HL-60/S4 treated with phorbol 12-myristate 13-acetate at 8.2 ng/mL for 4 days and 3 days (cell line): Measurements from ENCODE around the gene CARNS1.
"Not testable (repeated sequence)": the region's sequence is repeated elsewhere in the genome, so short reads cannot be mapped to it uniquely, and the experiment has no call there.

Experiments used
- in situ Hi-C: fragments of 300-500 bp; cut with MboI; formaldehyde crosslinking; loops from 2 replicates; pipeline ENCODE4 v1.15.0; 2022; ENCODE audit warnings: low sequenced_read_pairs

Gene CARNS1

GRCh38 chr11:67463680-67464410 lies 48.4 kb downstream of the CARNS1 start:
- in situ Hi-C loops: no loop called here

GRCh38 chr11:67464411-67465188 lies 49.1 kb downstream of the CARNS1 start:
- in situ Hi-C loops: no loop called here

DNA sequence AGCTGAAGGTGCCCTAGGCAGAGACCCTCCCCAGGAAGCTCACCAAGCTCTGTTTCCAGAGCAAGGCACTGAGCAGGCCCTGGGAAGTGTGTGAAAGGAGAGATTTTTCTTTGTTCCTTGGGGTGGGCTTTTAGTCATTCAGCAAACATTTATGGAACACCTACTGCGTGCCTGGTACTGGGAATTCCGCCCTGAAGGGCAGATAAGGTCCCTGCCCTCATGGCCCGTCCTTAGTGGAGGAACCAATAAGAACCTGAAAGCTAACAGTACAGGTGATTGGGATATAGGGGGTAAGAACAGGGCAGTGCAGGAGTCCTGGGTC lies 49.7 kb downstream of the CARNS1 start:
- in situ Hi-C loops: no loop called here

DNA sequence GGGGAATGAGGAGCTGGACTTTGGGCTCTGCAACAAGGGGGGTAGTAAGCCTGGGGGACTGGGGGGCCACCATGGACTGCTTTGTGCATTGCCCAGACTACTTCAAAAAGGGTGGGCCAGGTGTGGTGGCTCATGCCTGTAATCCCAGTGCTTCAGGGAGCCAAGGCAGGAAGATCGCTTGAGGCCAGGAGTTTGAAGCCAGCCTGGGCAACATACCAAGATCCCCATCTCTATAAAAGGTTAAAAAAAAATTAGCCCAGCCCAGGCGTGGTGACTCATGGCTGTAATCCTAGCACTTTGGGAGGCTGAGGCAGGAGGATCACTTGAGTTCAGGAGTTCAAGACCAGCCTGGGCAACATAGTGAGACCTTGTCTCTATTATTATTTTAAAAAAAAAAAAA lies 50.1 kb downstream of the CARNS1 start:
- in situ Hi-C loops: not testable (repeated sequence)

DNA sequence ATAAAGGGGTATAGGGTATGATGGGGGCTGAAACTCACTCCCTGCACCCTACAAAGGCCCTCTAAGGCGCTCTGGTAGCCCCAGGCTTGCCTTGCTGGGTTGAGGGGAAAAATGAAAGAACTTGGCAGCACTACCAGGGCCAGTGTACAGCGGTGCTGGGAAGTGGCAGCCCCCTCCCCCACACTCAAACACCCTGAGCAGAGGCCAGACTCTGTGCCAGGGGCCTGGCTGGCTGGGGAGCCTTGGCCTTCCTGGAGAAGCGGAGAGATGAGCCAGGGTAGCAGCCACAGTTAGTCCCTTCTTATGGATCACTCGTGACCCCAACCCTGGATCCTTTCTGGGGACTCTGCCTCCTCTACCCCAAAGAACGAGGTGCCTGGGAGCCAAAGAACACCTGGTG lies 50.9 kb downstream of the CARNS1 start:
- in situ Hi-C loops: no loop called here

DNA sequence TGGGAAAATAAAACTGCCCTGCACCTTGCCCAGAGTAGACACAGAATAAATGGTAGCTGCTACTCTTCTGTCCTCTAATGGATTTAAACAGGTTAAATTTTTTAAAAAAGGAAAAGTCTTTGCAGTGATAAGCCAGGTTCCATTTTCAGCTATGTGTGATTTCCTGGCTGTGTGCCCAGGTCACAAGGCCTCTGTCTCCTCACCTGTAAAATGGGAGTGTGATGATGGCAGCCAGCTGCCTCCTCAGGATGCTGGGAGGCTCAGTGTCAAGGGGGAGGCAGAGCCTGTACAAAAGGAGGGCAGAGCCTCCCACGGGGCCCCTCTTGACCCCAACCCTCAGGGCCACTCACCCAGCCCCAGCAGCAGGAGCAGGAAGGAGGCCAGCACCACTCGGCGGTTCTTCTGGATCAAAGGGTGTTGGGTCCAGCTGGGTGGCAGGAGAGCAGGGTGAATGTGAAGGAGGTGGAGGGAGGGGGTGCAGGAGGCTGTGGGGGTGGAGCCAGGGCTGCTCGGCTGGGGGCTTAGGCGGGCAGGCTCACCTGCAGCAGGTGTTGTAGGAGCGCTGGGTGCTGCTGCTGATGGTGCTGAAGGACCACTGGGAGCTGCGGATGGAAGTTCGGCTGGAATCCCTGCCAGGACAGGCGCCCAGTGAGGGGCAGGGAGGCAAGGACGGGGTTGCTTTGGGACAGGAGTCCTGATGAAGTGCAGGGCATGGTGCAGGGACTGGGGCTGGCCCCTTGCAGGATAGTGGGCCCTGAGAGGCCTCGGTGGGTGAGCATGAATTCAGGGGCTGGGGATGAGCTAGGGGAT lies 51.7 kb downstream of the CARNS1 start:
- in situ Hi-C loops: no loop called here

DNA sequence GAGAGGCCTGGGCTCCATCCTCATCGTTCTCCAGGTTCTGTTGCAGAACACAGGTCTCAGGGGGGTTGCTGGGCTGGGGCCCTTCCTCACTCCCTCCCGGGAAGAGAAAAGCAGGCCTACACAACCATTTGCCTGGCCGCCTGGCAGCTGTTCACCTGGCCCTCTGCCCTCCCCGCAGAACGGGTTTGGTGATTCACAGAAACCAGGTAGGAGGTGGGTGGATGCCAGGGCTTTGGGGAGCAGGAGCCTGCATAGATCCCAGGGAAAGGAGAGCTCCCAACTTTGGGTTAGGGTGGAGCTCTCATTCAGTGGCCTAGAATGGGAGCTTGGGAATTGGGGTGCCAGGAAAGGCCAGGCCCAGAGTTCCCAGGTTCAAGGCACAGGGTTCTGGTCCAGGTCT lies 52.6 kb downstream of the CARNS1 start:
- in situ Hi-C loops: no loop called here

GRCh38 chr11:67468456-67468758 lies 52.9 kb downstream of the CARNS1 start:
- in situ Hi-C loops: no loop called here

DNA sequence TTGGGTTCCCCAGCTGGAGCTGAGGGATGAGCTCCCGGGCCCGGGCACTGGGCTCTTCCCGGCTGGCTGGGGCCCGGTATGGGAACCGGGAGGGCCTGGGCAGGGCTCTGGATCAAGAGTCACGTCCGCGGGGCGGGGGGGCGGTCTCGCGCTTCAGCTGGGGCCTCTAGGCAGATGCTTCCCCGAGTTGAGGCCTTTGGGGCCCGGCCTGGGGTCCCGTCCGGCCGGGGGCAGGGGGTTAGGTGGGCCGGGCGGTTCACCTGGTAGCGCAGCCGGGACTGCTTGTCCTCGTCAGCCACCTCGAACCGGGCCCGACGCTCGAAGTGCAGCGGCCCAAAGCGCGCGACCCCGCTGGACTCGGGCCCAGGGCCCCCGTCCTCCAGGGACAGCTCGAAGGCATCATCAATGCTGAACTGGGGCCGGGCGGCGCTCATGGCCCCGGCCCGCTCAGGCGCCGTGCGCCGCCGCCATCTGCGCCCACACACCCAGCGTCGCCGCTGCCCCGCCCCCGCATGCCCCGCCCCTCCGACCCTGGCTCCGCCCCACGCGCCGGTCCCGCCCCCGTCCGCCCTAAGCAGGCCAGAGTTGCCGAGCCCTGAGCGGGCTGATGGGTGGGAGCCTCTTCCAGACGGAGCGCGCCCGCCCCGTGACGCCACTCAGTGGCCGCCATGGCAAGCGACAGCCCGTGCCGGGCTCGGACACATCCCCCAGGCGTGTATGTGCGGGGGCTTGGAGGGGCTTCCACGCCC lies 53.5 kb downstream of the CARNS1 start, which contains the start of gene TMEM134:
TMEM134 (minus strand) TSS at position 493 of the 749 bp plus-strand sequence; CDS start at position 434, 59 bp downstream.
- in situ Hi-C loops: no loop called here

GRCh38 chr11:67469508-67469811 lies 54.0 kb downstream of the CARNS1 start:
- in situ Hi-C loops: no loop called here

DNA sequence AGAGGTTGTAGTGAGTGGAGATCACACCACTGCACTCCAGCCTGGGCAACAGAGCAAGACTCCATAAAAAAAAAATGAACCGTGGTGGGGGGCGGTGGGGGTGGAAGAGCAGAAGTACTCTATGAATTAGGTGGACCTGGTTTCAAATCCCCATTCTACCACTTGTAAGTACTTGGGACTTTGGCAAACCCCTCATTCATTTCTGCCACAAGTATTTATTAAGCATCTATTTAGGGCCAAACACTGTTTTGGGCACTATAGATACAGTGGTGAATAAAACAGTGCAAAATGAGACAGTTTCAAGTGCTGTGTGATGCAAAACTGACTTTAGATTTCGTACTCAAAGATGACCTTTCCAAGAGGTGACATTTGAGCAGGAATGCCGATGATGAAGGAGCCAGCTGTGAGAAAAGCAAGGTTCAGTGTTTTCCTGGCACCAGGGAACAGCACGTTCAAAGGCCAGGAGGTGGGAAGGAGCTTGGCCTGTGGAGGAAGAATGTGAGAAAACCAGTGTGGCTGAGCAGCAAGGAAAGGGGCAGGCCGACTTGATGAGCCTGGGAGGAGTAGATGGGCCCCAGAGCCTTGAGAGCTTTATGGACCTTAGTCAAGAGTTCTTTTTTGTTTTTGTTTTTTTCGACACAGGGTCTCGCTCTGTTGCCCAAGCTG lies 55.0 kb downstream of the CARNS1 start:
- in situ Hi-C loops: no loop called here

DNA sequence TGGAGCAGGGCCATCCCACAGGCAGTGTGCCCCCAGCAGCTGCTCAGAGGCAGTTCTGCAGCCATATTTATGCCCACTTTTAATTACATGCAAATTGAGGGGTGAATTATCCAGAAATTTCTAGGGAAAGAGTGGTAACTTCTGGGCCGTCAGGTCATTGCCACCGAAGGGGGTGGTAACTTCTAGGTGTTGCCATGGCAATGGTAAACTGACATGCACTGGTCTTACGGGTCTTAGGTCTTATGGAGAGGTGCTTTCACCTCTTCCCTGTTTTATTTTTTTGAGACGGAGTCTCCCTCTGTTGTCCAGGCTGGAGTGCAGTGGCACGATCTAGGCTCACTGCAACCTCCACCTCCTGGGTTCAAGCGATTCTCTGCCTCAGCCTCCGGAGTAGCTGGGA lies 57.4 kb downstream of the CARNS1 start:
- in situ Hi-C loops: no loop called here
